22Rv1 (cell line): Measurements from ENCODE around the gene CALML4.

Experiments used
- ZFX ChIP-seq: fragments of 450-650 bp; IDR thresholded peaks from 2 replicates; pipeline ENCODE4 v1.6.1; 2017; ENCODE audit warnings: antibody characterized with exemption, borderline replicate concordance
- TF ChIP-seq, protein P1 (sequence below): fragments of 450-650 bp; IDR thresholded peaks from 2 replicates; pipeline ENCODE4 v1.5.1; 2017; ENCODE audit warnings: mild to moderate bottlenecking

DNA sequence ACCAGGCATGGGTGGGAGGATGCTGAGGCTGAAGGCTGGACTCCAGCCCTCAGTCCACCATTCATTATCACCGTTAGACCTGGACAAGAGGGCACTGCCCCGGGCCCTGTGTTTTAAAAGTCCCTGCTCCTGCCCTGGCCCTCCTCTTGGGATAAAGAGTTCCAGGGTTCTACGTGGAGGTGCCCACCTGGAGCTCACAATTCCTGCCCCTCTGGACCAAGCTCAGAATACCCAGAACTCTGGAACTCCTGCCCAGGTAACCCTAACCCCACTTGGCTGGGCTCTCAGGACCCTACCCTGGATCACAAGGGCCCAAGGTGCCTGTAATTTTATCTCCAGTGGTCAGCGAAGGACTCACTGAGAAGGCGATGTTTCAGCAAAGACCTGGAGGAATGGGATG, 1.2 kb downstream of the CALML4 start:
- TF ChIP-seq, protein P1, sequence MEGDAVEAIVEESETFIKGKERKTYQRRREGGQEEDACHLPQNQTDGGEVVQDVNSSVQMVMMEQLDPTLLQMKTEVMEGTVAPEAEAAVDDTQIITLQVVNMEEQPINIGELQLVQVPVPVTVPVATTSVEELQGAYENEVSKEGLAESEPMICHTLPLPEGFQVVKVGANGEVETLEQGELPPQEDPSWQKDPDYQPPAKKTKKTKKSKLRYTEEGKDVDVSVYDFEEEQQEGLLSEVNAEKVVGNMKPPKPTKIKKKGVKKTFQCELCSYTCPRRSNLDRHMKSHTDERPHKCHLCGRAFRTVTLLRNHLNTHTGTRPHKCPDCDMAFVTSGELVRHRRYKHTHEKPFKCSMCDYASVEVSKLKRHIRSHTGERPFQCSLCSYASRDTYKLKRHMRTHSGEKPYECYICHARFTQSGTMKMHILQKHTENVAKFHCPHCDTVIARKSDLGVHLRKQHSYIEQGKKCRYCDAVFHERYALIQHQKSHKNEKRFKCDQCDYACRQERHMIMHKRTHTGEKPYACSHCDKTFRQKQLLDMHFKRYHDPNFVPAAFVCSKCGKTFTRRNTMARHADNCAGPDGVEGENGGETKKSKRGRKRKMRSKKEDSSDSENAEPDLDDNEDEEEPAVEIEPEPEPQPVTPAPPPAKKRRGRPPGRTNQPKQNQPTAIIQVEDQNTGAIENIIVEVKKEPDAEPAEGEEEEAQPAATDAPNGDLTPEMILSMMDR, result no peak
- no peak for TF ChIP-seq ZFX
